ENCODE data around the gene ADCY9. TPM values are rescaled to one million over a fixed set of nuclear protein-coding genes. Genes with fewer than 3 reads are reported as not detected.
A peak's percentile ranks its signal among the peaks of the same experiment; 100 is the strongest.

Gene ADCY9
- total RNA-seq, 1 experiment from 2014 or later = 7.1 TPM

DNA sequence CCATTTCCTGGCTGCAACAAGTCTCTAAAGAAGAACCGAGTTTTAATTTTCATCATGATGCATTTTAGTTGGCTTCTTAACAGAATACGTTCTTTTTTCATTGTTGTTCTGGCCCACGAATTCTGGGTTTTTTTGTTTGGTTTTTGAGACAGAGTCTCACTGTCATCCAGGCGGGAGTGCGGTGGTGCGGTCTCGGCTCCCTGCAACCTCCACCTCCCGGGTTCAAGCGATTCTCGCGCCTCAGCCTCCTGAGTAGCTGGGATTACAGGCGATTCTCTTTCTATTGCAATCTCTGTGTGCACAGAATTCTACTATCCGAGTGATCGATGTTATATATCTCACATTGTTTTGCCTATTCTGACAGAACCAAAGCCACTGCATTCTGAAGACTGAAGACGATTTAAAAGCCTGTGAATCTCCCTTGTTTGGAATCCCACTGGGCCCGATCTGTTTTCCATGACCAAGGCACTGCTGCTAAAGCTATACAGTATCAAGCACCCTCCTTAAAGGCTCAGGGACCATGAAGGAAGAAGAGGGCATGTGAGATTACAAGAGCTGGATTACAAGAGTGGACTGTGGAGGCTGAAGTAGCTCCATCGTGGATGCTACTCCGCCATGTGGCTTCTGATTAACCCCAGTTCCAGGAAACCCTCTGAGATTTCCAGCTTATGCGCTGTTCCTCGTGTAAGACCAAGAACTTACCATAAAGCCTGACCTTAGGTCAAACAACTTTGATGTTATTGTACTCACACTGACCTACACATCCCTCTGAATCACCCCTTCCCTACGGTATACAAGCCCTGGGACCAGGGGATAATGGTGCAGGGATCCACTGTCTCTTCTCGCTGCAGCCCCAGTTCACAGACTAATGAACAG, 44.3 kb downstream of the ADCY9 start:
- no peak overlapping the region for H3K27ac Mint-ChIP-seq (ENCODE audit: unreplicated experiment)
- intact Hi-C loops (cut with micrococcal nuclease; ENCODE audit: unreplicated experiment) = no loop called here

DNA sequence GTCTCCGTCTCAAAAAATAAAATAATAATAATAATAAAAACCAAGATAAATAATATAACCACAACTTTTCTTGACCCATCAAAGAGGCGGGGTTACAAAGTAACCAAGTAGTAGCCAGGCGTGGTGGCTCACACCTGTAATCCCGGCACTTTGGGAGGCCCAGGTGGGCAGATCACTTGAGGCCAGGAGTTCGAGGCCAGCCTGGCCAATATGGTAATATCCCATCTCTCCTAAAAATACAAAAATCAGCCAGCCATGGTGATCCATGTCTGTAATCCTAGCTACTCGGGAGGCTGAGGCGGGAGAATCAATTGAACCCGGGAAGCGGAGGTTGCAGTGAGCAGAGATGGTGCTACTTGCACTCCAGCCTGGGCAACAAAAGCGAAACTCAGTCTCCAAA, 45.3 kb downstream of the ADCY9 start:
- Mint-ChIP-seq H3K36me3 (ENCODE audit: insufficient read depth, unreplicated experiment) (no peaks in the 10 kb centered on the region), H3K27ac (ENCODE audit: unreplicated experiment) (no peak overlapping the region), H3K4me3 (ENCODE audit: low read depth, unreplicated experiment) (no peak overlapping the region), H3K4me1 (ENCODE audit: low read depth, unreplicated experiment) (no peaks in the 10 kb centered on the region), H3K27me3 (ENCODE audit: unreplicated experiment) (no peaks in the 10 kb centered on the region), H3K9me3 (ENCODE audit: low read depth, unreplicated experiment) (no peaks in the 10 kb centered on the region)
- BruUV-seq (replicated peaks) = no TSS peak
- no peak for DNase-seq
- CTCF ChIA-PET = no interaction called here
- intact Hi-C loops (cut with micrococcal nuclease; ENCODE audit: unreplicated experiment) = no loop called here
- TF ChIP-seq, protein P1, sequence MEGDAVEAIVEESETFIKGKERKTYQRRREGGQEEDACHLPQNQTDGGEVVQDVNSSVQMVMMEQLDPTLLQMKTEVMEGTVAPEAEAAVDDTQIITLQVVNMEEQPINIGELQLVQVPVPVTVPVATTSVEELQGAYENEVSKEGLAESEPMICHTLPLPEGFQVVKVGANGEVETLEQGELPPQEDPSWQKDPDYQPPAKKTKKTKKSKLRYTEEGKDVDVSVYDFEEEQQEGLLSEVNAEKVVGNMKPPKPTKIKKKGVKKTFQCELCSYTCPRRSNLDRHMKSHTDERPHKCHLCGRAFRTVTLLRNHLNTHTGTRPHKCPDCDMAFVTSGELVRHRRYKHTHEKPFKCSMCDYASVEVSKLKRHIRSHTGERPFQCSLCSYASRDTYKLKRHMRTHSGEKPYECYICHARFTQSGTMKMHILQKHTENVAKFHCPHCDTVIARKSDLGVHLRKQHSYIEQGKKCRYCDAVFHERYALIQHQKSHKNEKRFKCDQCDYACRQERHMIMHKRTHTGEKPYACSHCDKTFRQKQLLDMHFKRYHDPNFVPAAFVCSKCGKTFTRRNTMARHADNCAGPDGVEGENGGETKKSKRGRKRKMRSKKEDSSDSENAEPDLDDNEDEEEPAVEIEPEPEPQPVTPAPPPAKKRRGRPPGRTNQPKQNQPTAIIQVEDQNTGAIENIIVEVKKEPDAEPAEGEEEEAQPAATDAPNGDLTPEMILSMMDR (IDR thresholded peaks at IDR 0.05; ENCODE audit: unreplicated experiment) = no peak

More for the DNA sequence above, 44.3 kb downstream of the ADCY9 start:
- DNase-seq = no peak
- Mint-ChIP-seq H3K4me1 (ENCODE audit: low read depth, unreplicated experiment) (no peaks in the 10 kb centered on the region), H3K27me3 (ENCODE audit: unreplicated experiment) (no peaks in the 10 kb centered on the region), H3K9me3 (ENCODE audit: low read depth, unreplicated experiment) (no peaks in the 10 kb centered on the region), H3K36me3 (ENCODE audit: insufficient read depth, unreplicated experiment) (no peaks in the 10 kb centered on the region), H3K4me3 (ENCODE audit: low read depth, unreplicated experiment) (no peak overlapping the region)
- TF ChIP-seq, protein P1 (IDR thresholded peaks at IDR 0.05; ENCODE audit: unreplicated experiment) = no peak
- CTCF ChIA-PET = interaction anchor here (0.6 kb wide), 1 partner anchor 323 kb away, joined by 3 read pairs; no protein-coding TSS in a partner anchor
- no TSS peak for BruUV-seq (replicated peaks)

DNA sequence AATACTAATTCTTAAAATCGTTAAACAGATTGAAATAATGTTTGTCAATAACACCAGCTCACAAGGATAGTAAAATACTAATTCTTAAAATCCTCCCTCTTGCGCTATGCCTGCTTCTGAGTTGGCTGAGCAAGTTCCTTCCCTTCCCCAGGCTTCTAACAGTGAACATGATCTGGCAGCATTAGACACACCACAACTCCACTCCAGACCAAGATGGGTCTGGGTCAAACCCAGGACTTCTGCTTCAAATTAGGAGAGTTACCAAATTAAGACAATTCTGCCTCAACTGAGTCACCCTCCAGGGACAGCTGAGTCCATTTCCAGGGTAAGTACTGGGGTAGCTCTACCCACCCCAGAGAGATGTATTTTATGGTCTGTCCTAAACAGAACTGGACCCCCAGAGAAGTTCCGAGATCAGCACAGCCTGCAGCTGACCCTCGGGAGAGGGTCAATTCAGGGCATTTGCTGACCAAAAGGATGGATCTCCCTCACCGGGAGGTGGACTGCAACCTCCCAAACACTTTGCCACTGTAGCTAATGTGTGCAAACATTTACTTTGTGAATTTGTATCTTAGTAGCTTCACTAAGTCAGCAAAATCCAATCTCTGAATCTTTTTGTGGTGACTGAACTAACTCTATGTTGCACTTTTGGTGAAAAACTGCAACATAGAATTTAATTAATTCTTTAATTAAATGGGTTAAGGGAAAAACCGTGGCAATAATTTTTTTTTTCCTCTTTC, 48.8 kb downstream of the ADCY9 start:
- no peak overlapping the region for H3K4me3 Mint-ChIP-seq (ENCODE audit: low read depth, unreplicated experiment)
- CTCF ChIA-PET = no interaction called here
- BruUV-seq (replicated peaks) = no TSS peak

DNA sequence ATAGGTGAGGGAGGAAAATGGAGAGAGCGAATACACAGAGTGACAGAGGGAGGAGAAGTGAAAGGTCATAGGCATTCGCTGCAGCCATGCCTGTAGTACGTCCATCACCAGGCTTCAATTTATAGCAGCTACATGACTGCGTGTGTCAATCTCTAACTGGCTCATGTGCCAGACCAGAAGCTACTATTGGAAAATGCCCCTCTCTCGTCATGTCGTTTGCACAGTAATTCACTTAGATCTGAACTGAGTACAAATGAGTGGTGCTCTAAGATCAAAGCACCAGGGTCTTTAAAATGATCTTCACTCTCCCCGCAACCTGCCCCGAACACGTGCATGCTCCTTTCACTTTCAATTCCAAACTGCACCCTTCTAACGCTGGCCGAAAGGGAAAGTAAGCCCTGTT, 51.3 kb downstream of the ADCY9 start:
- TF ChIP-seq, protein P1 (IDR thresholded peaks at IDR 0.05; ENCODE audit: unreplicated experiment) = no peak
- Mint-ChIP-seq H3K27ac (ENCODE audit: unreplicated experiment) (no peak overlapping the region), H3K27me3 (ENCODE audit: unreplicated experiment) (no peaks in the 10 kb centered on the region), H3K4me1 (ENCODE audit: low read depth, unreplicated experiment) (no peaks in the 10 kb centered on the region), H3K36me3 (ENCODE audit: insufficient read depth, unreplicated experiment) (no peaks in the 10 kb centered on the region), H3K4me3 (ENCODE audit: low read depth, unreplicated experiment) (peak overlapping the region; percentile 27), H3K9me3 (ENCODE audit: low read depth, unreplicated experiment) (peaks cover 4% of the 10 kb centered on the region)
- no TSS peak for BruUV-seq (replicated peaks)
- CTCF ChIA-PET = interaction anchor here (1.6 kb wide), 1 partner anchor 11 kb away, joined by 3 read pairs; no protein-coding TSS in a partner anchor
- no peak for DNase-seq
- intact Hi-C loops (cut with micrococcal nuclease; ENCODE audit: unreplicated experiment) = no loop called here

More for the DNA sequence above, 48.8 kb downstream of the ADCY9 start:
- peaks cover 2% of the 10 kb centered on the region for H3K9me3 Mint-ChIP-seq (ENCODE audit: low read depth, unreplicated experiment)
- no peaks in the 10 kb centered on the region for H3K36me3 Mint-ChIP-seq (ENCODE audit: insufficient read depth, unreplicated experiment)
- TF ChIP-seq, protein P1 (IDR thresholded peaks at IDR 0.05; ENCODE audit: unreplicated experiment) = no peak
- no peak overlapping the region for H3K27ac Mint-ChIP-seq (ENCODE audit: unreplicated experiment)
- H3K27me3 Mint-ChIP-seq (ENCODE audit: unreplicated experiment) = no peaks in the 10 kb centered on the region
- intact Hi-C loops (cut with micrococcal nuclease; ENCODE audit: unreplicated experiment) = no loop called here
- DNase-seq = no peak
- no peaks in the 10 kb centered on the region for H3K4me1 Mint-ChIP-seq (ENCODE audit: low read depth, unreplicated experiment)
